HG03135 (cell line): ENCODE measurements around the gene FAM43A.

Experiments used
- ATAC-seq: cut with Tn5 transposase; IDR thresholded peaks from one replicate; pipeline ENCODE4 v1.9.1; 2021; ENCODE audit warnings: mild to moderate bottlenecking, moderate library complexity; ENCODE audit not compliant: unreplicated experiment

FAM43A gene

DNA sequence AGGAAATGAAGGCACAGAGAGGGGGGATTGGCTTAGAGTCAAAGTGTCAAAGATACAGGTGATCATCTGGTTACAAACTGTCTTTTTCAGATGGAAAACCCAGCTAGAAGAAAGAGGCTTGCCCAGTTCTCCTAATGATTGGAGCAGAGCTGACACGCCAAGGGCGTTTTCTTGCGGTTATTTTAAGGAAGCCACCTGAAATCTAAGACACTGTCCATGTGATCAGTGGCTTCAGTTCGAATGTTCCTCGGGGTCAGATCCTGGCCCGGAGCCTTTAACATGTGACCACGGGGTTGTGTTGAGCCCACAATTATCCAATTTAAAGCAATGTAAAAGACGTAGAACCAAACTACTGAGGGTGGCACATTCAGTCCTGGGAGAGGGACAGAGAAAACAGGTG is 19.5 kb downstream of the FAM43A start:
- no peak for ATAC-seq

DNA sequence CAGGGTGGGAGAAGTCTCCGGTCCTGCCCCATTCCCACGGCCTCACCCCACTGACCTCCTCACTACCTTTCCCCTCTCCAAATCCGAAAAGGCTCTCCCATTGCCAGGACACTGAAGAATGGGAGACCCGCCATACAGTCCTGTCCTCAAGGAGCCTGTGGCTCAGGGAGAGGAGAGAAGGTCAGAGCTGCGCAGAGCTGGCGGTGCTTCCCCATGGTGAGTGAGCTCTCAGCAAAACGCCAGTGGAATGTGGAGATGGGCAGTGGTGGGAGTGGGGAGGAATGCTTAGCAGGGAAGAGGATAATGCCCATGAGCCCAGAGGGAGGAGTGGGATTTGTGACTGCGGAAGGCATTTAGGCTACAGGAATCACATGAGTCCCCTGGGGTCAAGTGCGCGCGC is 20.1 kb downstream of the FAM43A start:
- ATAC-seq, result no peak

DNA sequence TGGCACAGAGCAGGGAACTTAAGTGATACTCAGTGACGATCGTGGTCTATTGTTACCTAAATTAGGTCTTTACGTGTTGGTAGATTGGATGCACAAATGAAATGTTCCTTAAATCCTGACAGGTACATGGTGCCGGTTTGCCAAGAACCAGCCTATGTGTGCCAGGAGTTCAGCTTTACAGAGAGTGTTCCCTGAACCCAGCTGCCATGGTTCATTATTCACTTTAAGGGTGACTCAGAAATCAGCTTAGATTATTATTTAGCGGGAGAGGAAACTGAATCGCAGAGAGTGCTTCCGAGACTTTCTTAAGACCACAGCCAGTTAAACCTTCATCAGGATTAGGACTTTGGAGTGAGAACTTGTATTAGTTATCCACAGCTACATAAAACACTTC is 21.5 kb downstream of the FAM43A start:
- no peak for ATAC-seq

DNA sequence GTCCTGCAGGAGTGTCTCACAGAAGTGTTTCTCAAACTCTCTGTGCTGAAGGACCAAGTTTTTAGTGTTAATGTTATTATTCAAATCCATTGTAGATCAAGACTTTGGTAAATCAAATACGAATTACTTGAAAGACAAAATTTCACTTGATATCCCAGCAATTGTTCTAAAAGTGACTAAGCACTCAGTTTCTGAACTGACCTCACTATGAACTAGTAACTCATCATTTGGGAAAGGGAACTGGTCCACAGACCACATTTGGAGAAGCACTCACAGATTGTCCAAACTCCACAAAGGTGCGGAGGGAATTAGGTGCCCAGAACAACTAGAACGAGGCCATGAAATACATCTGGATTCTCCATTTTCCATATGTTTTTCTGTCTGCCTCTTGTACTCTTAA is 25.6 kb downstream of the FAM43A start:
- no peak for ATAC-seq

DNA sequence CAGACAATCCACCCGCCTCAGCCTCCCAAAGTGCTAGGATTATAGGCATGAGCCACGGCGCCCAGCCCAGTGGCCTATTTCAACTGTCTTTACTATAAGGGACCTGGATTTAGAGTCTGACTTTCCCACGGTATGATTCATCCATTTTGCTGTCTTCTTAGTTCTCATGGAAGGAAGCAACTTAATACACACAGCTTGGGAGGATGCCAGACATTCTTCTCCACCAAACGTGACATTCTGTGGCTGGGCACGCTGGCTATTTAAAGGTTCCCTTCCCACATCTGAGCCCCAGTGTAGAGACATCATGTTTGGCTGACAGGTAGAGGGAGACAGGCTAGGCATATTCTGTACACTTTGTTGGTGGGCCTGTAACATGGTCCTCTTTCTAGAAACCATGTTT is 26.2 kb downstream of the FAM43A start:
- no peak for ATAC-seq

DNA sequence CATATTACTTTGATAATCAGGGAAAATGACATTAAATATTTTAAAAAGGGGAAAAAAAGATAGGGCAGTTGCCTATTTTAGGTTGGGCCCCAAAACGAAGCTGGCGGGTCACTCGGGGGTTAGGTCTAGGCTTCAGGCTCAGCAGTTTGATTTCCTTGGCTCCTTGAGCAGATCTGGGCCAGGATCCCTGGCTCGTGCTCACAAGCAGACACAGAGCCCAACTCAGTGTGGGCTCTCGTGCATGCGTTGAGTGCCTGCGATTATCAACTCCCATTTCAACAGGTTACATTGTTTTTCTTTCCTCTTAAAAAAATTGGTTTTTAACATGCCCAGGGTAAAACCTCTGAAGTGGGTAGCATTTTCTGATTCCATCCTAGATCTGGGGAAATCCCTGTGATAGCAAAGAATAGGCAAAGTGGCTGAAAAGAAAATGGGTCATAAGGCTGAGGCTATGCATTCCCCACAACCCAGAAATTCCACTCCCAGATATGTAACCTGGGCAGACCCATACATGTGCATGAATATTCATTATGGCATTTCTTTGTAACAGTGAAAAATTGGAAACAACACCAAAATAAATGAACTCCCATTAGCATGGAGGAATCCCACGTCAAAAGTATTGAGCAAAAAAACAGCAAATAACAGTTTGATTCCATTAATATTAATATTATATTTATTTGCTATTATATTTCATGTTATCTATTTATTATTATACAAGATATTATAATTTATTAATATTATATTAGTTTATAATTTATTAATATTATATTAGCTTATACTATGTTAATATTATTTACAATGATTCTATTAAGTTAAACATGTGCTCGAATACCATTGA is 27.8 kb downstream of the FAM43A start:
- ATAC-seq, result no peak

DNA sequence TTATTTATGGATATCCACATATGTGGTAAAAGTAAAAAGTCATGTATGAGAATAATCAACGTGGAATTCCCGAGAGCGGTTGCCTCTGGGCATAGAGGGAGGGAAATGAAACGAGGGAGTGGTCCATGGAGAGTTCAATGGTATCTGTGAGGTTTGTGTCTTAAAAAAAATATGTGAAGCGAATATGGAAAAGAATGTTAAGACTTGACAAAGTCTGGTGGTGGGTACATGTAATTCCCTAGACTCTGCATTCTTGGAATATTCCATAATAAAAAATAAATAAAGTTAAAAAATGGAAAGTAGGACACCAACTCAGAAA is 28.4 kb downstream of the FAM43A start:
- ATAC-seq, result no peak

DNA sequence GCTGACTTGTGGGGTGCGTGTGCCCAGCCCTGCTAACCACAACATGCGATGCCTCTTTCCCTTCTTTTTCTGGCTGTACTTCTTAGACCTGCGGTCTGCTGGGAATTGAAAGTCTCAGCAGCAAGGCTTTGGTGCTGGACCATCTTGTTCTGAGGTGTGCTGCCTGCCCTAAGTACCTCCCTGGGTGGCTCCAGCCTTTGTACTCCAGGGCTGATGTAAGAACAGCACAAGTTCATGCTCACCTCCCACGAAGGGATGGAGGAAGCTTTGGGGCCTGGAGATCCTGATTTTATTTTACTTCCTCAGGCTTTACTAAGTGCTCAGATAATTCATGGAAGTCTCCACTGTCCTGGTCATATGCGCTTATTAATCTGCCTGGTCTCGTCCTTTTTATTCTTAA is 28.9 kb downstream of the FAM43A start:
- no peak for ATAC-seq

DNA sequence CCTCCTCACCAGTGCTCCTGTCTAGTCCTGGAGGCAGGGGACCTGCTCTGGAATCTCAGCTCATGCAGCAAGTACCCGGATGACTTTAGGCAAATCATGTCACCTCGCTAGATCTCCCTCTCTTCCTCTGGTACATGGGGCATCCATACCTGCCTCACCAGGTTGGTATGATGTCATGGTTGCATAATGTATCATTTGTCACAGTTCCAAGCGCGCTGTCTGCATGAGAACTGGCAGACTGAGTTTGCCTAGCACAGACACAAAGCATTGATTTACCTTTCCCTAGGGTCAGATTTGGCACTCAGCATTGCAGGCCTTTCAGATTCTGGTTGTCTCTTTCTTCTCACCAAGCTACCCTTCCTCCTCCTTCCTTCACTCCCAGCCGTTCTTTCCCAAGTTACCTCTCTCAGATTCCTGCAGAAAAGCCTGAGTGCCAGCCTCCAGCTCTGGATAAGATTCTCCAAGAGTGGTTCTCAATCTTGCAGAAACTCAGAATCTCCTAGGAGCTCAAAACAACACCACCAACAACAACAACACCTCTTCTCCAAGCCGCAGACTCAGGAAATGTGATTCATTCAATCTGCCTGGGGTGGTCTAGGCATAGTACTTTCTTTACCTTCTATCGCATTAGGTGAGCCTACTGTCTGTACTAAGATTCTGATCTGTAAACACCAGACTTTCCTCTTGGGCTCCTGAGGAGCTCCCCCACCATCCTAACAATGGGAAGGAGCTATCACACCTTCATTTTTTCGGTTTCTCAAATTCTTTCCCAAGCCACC is 29.5 kb downstream of the FAM43A start:
- ATAC-seq, result no peak

DNA sequence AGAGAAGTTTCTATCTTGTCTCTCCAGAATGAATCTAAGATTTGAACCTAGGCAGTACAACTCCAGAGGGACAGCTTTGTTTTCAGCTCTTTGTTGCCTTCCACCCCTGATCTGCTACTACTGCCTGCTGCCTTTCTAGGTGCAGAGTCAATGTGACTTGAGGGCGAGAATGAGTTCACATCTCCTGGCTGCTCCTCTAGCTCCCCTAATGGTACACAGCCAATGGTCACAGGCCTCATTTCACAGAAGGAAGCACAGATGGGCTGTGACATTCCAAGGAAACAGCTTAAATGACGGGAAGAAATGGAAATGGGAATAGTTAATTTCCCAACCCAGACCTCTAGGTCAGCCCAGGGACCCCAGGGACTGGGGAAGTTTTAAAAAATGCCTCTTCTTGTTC is 32.4 kb downstream of the FAM43A start:
- no peak for ATAC-seq

DNA sequence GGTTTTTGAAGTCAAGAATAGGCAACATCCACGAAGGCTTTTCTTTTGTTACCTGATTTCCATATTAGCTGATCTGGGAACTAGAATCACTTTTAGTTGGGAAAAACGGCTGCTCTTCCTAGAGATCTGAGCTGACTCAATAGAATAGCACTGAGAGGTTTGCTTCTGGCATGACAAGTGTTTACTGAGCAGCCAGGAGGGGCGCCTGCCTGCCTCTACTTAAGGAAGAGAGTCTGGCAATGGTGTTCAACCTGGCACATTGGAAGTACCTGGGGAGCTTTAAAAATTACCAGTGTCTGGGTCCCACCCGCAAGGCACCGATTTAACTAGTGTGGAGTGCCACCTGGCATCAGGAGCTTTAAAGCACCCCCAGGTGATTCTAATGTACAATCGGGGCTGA is 34.4 kb downstream of the FAM43A start:
- ATAC-seq, result no peak

DNA sequence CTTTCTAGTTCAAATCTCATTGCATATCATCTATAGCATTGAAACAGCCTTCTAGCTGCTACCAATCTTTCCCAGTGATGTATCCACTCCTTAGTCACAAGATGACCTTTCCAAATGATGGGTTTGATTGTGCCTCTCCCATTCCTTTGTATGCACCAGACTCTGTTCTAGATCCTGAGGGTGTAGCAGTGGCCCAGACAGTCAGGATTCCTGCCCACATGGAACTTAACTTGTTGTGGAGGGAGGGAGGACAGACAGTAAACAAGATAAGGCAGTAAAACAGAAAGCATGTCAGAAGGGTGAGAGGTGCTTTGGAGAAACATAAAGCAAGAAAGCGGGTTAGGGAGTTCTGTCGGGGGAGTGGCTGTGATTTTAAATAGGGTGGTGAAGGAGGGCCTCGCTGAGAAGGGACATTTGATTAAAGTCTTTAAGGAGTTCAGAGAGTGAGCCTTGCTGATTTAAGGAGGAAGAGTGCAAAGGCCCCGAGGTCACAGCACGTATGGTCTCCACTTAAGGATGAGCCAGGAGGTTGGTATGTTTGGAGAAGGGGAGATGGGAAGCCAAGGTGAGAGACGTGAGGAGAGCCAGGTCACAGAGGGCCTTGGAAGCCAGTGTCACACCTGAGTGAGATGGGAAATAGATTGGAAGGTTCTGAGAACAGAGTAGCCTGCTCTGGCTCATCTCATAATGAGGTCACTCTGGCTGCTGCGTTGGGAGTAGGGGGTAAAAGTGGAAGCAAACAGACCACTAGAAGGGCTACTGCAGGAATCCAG is 38.3 kb downstream of the FAM43A start:
- ATAC-seq, result no peak

DNA sequence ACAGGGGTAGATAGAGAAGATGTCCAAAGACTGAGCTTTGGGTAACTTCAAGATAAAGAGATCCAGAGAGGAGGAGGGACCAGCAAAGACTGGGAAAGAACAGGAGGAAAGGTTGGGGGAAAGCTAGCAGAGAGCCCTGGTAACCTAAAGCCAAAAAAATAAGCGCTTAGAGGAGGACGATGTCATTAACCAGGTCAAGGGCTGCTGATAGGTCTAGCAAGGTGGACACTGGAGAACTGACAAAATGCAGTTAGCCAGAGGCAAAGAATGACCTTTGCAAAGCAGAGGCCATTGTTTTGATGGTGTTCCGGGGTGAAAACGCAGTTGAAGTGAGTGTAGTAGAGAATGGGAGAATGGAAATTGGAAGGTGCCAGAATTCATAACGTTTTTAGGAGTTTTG is 39.7 kb downstream of the FAM43A start:
- ATAC-seq, result no peak

DNA sequence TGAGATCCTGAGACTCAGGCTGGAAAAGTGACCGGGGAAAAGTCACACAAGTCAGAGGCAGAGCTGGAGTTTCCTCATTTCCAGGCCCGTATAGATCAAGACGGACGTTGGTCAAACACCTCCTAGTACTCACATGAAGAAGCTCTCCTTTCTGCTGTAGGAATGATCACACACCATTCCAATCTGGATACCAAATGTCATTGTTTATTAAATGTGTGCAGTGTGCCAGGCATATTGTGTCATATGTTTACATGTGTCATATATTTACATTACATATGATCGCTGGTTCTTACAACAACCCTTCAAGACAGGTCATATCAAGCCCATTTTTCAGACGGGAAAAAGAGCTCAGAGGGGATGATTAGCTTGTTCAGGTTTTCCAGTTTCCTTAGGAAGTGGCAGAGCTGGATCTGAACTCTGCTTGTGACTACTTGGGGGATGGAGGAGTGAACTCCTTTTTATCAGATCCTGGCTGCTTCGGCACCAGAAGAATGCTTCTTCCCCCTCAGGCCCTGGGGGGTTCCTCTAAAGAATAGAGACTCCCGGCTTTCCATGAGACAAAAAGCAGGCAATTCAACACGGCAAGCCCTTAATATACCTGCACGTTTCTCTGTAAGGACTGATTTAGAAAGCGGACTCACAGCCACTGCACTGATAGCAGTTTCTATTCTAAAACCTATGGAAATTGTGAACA is 41.9 kb downstream of the FAM43A start:
- ATAC-seq, result no peak

DNA sequence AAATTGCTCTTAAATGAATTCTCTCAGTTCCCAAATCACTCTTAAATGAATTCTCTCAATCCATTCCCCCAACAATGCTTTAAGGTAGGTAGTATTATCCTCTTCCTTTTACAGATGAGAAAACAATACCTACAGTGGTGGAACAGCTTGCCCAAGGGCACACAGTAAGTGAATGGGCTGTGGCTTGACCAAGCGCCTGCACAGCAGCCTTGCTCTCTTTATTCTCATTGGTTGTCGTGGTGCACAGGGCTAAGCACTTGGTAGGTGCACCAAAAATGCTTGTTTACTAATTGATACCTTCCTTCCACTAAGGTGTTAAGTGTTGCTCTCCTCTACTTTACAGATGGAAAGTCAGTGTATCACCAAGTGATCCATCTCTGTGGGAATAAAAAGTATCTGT is 43.3 kb downstream of the FAM43A start:
- no peak for ATAC-seq

DNA sequence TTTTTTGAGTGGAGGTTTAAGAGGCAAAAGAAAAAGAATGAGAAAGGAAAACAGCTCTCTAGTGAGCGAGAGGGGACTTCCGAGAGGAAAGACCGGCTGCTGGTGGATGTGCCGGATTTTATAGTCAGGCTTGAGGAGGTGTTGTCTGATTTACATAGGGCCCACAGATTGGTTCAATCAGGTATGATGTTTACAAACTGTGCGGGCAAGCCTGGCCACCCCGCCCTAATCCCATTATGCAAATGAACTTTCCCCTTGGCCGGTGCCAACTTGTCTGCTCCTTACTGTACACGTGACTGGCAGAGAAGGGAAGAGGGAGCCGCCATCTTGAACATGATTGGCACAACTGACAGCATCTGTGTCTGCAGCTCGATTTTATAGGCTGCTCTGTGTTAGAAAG is 44.7 kb downstream of the FAM43A start:
- ATAC-seq, result no peak

DNA sequence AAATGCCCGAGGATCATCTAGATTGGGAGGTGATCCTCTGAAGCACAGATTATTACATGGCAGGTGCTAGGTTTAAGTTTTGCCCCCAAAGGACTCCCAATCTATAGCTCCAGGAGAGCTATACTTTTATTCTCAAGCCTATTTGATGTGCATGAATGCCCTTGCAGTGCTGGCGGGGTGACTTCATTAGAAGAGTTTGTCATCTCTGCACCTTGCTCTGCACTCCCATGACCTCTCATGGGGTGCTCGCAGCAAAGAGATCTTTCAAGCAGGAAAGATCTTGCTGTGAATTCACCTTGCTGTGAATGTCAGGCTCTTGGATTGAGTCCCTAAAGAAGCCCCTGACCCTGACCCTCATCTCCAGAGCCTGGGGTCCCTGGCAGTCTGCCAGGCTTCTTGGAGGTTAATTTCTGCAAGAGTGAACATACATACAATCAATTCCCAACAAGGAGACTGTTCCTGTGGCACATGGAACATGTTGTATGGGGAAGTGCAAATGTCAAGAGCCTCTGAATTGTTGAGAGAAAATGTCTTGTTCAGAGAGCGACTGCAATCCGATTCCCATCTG is 45.9 kb downstream of the FAM43A start:
- no peak for ATAC-seq

DNA sequence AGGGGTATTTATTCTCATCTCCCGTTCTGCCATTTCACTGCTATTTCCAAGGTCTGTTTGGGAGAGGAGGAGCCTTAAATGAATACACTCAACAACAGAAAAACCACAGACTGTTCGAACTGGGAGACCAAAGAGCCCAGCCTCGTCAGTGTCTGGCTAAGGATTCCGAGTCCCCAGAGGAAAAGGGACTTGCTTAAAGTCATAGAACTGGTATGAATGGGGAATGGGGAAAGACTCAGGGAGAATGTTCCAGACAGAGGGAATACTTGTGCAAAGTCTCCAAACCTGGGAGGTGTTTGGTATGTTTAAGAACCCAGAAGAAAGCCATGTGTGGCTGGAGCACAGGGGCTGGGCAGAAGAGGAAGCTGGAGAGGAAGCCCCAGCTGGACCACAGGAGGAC is 46.9 kb downstream of the FAM43A start:
- ATAC-seq, result no peak

DNA sequence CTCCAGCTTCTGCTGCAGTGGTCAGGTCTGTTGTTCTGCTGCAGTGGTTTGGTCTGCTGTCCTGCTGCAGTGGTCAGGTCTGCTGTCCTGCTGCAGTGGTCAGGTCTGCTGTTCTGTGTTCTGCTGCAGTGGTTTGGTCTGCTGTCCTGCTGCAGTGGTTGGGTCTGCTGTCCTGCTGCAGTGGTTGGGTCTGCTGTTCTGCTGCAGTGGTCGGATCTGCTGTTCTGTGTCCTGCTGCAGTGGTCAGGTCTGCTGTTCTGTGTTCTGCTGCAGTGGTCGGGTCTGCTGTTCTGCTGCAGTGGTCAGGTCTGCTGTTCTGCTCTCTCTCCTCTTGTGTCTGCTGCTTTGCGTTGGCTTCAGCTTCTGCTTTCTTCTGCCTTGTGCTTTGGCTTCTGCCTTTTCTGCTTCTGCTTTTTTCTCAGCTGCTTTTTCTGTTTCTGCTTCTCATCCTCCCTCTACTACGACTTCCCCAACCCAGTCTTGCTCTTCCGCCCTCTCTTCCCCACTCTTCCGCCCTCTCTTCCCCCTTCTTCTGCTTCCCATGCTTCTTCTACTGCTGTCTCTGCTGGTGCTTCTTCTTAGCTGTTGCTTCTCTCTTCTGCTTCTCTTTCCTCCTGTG is 50.7 kb downstream of the FAM43A start:
- no peak for ATAC-seq

DNA sequence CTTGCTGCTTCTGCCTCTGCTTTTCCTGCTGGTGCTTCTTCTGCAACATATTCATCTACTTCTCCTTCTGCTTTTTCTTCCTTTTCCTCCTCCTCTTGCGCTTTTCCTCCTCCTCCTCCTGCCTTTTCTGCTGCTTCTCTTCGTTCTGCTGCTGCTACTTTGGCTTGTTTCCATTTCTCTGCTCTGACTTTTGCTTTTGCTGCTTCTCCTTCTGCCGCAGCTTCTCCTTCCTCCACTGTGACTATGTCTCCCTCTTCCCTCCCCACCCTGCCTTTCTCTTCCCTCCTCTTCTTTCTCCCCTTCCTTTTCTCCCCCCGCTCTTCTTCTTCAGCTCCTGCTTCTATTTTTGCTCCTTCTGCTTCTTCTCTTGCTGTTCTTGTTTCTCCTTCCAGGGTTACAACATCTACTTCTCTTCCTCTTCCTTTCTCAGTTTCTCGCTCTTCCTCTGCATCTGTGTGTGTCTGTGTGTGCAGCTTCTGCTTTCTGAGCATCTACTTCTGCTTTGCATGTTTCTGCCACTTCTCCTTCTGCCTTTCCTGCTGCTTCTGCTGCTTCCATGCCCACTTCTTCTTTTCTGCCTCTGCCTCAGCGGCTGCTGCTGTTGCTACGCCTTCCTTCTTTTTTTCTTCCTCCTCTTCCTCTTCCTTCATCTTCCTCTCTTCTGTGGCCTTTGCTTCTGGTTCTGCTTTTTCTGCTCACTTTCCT is 51.4 kb downstream of the FAM43A start:
- ATAC-seq, result no peak
